ENCODE data around the gene PNPO.
"Not testable (repeated sequence)": the region's sequence is repeated elsewhere in the genome, so short reads cannot be mapped to it uniquely, and the experiment has no call there.

Gene PNPO

DNA sequence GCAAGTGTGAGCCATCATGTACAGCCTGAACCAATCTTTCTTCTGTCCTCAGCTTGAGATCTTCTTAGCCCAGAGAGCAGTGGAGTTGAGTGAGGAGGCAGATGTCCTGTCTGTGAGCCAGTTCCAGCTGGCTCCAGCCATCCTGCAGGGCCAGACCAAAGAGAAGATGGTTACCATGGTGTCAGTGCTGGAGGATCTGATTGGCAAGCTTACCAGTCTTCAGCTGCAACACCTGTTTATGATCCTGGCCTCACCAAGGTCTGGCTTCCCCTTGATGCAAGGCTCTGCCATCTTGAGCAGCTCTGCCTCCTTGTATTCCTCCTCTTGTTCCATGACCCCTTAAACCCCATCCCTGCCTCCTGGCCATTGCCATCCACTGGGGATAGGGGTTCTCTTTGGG is 39.2 kb downstream of the PNPO start:
- no peak for DNase-seq

GRCh38 chr17:47981462-47981861 is 40.1 kb downstream of the PNPO start:
- no peak for DNase-seq

DNA sequence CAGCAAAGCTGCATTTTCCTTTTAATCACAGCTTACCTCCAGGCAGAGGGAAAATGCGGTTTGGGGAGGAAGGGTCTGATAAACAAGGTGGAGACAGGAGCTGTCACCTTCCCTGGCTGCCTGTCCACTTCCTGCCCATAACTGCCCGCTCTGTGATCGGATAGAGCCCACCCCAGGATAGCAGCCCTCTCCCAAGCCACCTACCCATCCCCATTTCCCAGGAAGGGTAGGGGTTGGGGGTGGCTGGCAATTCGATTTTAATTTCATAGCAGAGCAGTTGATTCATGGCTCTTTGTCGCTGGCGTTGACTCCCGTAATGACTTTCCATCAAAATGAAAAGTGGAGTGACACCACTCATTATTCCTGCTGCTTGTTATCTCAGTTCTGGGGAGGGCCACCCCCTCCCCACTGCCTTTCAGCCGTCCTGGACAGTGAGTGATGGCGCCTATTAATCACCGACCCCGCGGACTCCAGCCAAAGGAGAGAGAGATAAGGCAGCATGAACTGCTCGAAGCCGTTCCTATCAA is 40.8 kb downstream of the PNPO start:
- DNase-seq: no peak

DNA sequence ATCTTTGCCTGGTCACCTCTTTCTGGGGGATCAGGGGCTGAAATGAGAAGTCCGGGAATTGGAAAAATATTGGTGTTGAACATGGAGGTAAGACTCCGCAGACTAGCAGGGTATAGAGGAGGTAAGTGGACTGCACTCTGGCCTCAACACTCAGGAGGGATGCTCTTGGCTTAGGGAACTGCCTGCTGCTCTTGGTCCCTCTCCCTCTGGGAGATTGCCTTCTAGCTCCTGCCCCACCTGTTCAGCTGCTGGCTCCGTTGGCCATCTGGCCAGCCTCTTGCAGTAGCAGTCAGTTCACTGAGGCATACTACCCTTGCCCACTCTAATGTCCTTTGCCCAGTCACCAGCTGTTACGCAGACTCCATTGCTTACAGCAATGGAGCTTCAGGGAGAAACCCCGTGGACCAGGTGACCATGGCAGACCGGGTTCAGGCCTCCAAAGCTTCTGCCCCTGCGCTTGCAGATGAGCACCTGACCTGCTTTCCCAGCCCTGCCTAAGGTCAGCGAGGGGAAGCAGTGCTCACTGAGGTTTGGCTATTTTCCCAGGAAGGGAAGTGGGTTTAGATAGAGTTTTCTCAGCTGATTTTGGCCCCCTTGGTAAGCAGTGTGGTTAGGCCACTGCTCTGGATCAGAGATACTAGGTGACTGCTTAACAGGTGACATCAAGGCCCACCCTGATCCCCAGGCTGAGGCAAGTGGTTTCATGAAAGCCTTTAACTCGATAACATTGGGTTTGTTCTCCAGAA is 41.4 kb downstream of the PNPO start:
- no peak for DNase-seq

GRCh38 chr17:47983492-47984223 is 42.3 kb downstream of the PNPO start:
- no peak for DNase-seq

- no peak for DNase-seq
Measured at GRCh38 chr17:47986520-47986919, 45.1 kb downstream of the PNPO start.

- no peak for DNase-seq
Measured at GRCh38 chr17:47987240-47987835, 46.0 kb downstream of the PNPO start.

DNA sequence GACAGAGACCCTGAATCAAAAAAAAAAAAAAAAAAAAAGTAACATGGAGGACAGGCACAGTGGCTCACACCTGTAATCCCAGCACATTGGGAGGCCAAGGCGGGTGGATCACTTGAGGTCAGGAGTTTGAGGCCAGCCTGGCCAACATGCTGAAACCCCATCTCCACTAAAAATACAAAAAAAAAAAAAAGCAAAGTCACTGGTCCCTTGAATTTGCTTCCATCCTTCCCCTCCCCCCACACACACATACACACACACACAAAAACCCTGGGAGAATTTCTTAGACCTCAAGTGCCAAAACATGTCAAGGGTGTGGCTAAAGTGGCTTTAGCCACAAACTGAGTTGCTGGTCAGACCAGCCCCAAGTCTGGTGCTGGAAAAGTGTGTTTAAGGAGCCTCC is 47.1 kb downstream of the PNPO start:
- not testable (repeated sequence) for DNase-seq

DNA sequence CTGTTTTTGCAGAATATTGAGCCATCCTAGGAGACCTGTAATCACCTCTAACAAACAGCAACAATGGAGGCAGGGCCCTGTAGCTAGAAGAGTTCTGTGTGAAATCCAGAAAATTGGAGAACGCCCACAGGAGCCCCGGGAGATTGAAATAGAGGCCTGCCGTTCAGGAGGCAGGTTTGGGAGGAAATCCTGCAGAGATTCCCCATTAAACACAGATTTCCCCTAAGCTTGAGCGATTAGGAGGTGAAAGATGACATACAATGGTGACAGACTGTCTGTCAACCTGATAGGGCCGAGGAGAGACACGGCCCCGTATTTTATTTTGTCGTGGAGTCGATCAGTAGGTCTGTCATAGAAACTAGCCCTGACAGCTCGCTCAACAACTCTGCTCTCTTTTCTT is 47.8 kb downstream of the PNPO start:
- DNase-seq: no peak

GRCh38 chr17:47989700-47990099 is 48.3 kb downstream of the PNPO start:
- DNase-seq: no peak

DNA sequence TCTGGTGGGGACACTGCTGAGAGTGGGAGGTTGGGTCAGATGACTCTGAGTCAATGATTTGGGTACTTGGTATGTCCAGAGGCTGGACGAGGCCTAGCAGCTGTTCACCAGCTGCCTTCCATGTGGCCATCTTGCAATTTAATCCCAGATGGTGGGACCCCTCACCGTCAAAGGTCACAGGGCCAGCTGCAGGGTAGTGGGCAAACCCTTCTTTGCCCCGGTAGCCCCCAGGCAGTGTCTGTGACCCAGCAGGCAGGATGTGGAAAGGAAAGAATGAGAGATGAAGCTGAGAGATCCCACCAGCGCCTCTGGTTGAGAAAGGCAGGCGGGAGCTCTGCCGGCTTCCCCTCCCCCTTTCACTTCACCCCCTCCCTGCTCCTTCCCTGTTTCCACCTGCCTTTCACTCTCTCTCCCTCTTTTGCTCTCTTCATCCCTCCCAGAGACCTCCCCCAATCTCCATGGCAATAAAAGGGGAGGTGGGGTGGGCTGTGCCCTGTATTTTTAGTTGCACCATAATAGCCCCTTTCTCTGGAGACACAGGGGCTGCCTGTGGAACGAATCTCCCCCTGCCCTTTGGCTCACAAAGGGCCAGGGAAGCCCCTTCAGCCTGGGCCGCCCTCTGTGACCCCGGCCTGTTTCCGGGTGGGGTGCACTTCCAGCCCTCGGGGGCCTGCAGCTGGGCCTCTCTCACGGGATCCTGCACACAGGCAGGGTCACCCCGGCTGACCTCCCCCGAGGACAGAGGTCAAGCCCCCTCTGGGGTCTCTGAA is 49.8 kb downstream of the PNPO start:
- DNase-seq: no peak

DNA sequence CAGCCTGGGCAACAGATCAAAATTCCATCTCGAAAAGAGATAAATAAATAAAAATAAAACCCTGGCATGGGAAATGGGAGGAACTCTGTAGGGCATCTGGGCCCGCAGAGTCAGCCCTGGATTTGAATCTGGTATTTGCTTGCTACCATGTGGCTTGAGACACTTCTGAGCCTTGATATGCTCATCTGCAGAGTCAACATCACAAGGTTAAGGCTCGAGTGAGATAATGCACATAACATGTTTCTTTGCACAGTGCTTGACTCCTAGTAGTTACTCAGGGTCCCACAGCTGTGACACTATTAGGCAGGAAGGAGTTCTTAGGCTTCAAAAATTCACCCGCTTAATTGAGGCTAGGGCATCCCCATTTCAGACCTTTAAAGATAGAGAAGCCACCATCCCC is 50.8 kb downstream of the PNPO start:
- DNase-seq: no peak

DNA sequence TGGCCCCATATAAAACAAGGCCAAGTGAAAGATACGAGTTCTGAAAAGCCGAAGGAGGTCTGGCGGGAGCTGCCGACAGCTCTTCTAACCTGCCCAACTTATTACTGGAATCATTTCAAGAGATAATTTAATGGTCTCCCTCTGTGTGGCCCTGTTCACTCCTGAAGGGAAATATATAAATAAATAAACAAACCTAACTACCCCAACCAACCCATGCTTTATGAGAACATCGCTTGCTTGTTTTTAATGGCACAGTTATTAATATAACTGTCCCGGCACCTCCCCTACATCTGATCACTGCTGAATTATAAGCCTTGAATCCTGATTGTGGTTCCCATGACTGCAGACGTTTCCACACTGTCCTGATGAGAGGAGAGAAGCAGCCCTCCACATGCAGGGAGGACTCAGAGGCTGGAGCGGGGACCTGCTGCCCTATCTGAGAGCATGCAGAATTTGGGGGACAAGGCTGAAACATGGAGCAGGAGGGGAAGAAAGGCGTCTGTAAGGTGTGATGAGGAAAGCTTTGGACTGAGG is 51.7 kb downstream of the PNPO start:
- no peak for DNase-seq

DNA sequence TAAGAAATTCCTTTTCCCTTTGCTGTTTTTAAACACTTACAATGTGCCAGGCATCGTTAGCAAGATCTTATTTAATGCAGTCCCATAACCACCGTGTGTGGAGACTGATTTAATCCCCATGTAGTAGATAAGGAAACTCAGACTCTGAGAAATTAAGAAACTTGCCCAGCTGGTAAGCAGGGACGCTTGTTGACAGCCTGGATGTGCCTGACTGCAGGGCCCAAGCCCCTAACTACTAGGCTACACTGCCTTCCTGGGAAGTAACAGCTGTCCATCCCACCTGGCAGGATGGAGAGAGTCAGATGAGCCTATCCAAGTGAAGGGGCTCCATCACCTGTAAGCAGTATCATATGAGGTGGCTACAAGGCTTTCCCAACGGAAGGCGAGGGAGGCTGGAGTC is 52.6 kb downstream of the PNPO start:
- no peak for DNase-seq

DNA sequence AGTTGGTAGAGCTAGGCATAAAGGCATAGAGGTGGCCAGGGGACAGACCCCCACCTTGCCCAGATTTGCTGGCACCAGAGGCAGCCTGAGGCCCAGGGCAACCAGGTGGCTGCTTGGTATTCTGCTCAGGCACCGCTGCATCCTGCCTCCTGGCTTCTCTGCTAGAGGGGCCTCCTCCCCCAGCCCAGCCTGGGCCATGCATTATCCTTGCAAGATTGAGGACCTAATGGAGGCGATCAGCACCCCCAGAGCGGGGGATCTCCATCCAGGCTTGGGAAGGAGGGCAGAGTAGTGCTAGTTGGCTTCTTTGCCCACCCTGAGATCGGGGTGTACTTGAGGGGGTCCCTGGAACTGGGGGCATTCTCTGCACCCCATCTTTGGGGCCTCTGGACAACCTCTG is 53.4 kb downstream of the PNPO start:
- DNase-seq: no peak

GRCh38 chr17:47995241-47995935 is 54.0 kb downstream of the PNPO start:
- no peak for DNase-seq

GRCh38 chr17:47996201-47996600 is 54.8 kb downstream of the PNPO start:
- DNase-seq: no peak

DNA sequence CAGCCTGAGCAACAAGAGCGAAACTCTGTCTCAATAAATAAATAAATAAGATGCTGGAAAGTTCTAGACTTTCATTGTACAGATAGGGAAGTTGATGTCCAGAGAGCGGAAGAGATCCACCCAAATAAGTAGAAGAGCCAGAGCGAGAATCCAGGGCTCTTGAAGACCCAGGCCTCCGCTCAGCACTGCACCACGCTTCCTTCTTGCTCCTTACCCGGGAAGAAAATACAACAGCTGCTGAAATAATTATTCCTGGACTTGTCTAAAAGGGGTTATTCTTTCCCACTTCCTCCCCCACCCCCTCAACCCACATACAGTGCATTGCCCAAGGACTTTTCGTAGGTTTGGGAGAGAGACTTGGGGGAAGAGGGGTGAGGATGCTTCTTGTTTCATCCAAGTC is 56.2 kb downstream of the PNPO start:
- DNase-seq: no peak

- no peak for DNase-seq
Measured at GRCh38 chr17:47998044-47998443, 56.7 kb downstream of the PNPO start.
